GM10266 (cell line): ENCODE data around the gene SERPINH1.
A peak's percentile ranks its signal among the peaks of the same experiment; 100 is the strongest.

Source experiments
- DNase-seq: peaks from one replicate; pipeline ENCODE4 v3.0.0; 2012; ENCODE audit errors: extremely low spot score
- CTCF ChIP-seq: IDR thresholded peaks from 2 replicates; pipeline ENCODE4 v1.5.1; 2012; ENCODE audit warnings: mild to moderate bottlenecking, low read depth; ENCODE audit not compliant: control insufficient read depth, insufficient read depth; ENCODE audit errors: missing control alignments

The SERPINH1 gene

GRCh38 chr11:75526192-75526541 lies 35.9 kb upstream of the SERPINH1 start:
- no peak for DNase-seq
- no peak for TF ChIP-seq CTCF

DNA sequence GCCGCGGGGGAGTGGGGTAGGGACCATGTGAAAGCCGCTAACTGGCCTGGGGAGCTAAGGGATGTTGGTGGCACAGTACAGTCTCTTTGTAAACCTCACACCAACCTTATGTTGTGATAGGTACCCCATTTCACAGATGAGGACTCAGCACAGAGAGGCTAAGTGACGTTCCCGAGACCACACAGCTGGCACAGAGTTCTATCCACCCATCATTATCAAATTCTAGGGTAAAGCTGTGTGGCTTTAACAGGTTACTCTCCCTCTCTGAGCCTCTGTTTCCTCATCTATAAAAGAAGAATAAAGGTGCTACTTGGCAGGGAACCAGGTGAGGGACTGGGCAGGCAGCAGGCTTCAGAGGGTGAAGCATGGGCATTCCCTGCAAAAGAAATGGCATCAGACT lies 34.9 kb upstream of the SERPINH1 start:
- TF ChIP-seq CTCF = no peak

GRCh38 chr11:75527938-75528735 lies 33.9 kb upstream of the SERPINH1 start:
- TF ChIP-seq CTCF = no peak
- DNase-seq = no peak

More for the DNA sequence above, 34.9 kb upstream of the SERPINH1 start:
- DNase-seq = no peak

DNA sequence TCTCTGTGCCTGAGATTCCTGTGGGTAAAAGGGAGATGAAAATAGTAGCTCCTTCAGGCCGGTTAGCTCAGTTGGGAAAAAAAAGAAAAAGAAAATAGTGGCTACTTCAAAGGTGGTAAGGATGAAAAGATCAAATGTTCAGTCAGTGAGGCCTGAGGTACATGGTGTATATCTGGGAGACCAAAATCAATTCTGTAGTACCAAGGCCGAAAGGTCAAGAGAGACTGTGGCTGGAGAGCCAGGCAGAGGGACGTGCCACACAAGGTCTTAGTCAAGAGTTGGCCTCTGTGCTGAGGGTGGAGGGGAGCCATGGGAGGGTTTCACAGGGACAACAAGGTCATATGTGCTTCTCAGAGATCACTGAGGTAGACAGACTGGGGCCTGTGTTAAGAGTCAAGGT lies 31.5 kb upstream of the SERPINH1 start:
- no peak for TF ChIP-seq CTCF
- no peak for DNase-seq

DNA sequence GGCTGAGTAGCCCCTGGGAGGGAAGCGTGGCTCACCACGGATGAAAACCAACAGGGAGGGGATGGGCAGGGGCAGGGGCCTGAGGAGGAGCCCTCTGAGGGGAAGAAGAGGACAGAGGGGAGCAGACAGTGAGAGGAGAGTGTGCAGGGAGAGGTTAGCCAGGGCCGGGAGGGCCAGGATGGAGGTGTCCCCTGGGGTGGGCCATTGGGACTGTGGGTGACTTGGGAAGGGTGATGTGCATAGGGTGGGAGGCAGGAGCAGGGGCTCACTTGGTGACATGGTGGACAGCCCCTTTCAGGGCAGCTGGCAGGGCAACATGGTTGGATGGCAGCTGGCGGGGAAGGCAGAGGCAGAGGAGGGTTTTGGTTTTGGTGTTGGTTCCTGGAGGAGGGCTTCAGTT lies 30.7 kb upstream of the SERPINH1 start:
- TF ChIP-seq CTCF = no peak
- DNase-seq = no peak

- peak; percentile 72 for DNase-seq
- TF ChIP-seq CTCF = peak; percentile 85
These were observed 29.6 kb upstream of the SERPINH1 start for GRCh38 chr11:75532200-75533048.

DNA sequence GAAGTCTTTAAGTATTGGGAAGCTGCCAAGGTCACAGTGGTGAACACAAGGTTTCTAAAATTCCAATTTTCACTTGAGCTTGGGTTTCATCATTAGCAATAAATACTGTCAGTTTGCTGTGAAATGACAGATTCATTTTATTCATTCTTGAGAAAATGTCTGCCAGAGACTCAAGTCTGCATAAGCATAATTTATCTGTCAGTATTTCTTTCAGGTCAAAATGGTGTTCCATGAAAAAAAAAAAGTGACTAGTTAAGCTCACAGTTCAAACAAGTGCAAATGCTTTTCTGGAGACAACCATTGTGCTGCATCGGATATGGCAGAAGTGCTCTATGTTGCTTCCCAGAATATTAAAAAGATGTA lies 28.2 kb upstream of the SERPINH1 start:
- no peak for DNase-seq
- TF ChIP-seq CTCF = no peak
